KMS-11 (cell line): Measurements from ENCODE around the gene ZNF367.

Source experiments
- H2AFZ ChIP-seq: fragments of 200-600 bp; sonication (generic); 2 replicates; pipeline ENCODE4 v1.6.1; 2016; ENCODE audit warnings: antibody characterized with exemption, mixed run types, low read depth
- H3K27ac ChIP-seq: fragments of 200-600 bp; sonication (generic); 2 replicates; pipeline ENCODE4 v1.6.1; 2016; ENCODE audit warnings: mild to moderate bottlenecking, mixed run types
- H3K27me3 ChIP-seq: fragments of 200-600 bp; sonication (generic); 2 replicates; pipeline ENCODE4 v1.6.1; 2017; ENCODE audit warnings: mild to moderate bottlenecking, low read depth, mixed run types, moderate library complexity; ENCODE audit not compliant: insufficient read depth
- H3K36me3 ChIP-seq: fragments of 200-600 bp; sonication (generic); 2 replicates; pipeline ENCODE4 v1.6.1; 2017; ENCODE audit warnings: mild to moderate bottlenecking, mixed run types; ENCODE audit not compliant: insufficient read depth
- H3K4me1 ChIP-seq: fragments of 200-600 bp; sonication (generic); 2 replicates; pipeline ENCODE4 v1.6.1; 2016; ENCODE audit warnings: mild to moderate bottlenecking, low read depth, mixed run types; ENCODE audit not compliant: poor library complexity, severe bottlenecking
- H3K4me2 ChIP-seq: fragments of 200-600 bp; sonication (generic); 2 replicates; pipeline ENCODE4 v1.7.0; 2016; ENCODE audit warnings: mild to moderate bottlenecking, mixed run types
- H3K4me3 ChIP-seq: fragments of 200-600 bp; sonication (generic); IDR thresholded peaks from 2 replicates; pipeline ENCODE4 v1.6.1; 2017; ENCODE audit warnings: low read depth, low read length, mixed read lengths; ENCODE audit not compliant: insufficient read depth
- H3K79me2 ChIP-seq: fragments of 200-600 bp; sonication (generic); 2 replicates; pipeline ENCODE4 v1.6.1; 2016; ENCODE audit warnings: low read depth, mixed run types; ENCODE audit not compliant: insufficient read depth
- H3K9ac ChIP-seq: fragments of 200-600 bp; sonication (generic); 2 replicates; pipeline ENCODE4 v1.6.1; 2016; ENCODE audit warnings: mild to moderate bottlenecking, mixed run types
- H4K20me1 ChIP-seq: fragments of 200-600 bp; sonication (generic); 2 replicates; pipeline ENCODE4 v1.6.1; 2016; ENCODE audit warnings: mild to moderate bottlenecking, mixed run types; ENCODE audit not compliant: insufficient read depth
- CTCF ChIP-seq: fragments of 200-600 bp; sonication (generic); conservative IDR thresholded peaks from 2 replicates; pipeline ENCODE4 v1.6.1; 2017; ENCODE audit warnings: low read depth, mild to moderate bottlenecking, antibody characterized with exemption, low read length, moderate library complexity, mixed read lengths

ZNF367 gene

GRCh38 chr9:96458226-96458625 lies 40.1 kb upstream of the ZNF367 start:
- Histone ChIP-seq H3K27ac (no peak overlapping the region), H3K4me1 (peaks cover 7% of the 10 kb centered on the region), H3K4me3 (no peak overlapping the region), H3K79me2 (no peaks in the 10 kb centered on the region), H3K9ac (no peak overlapping the region), H3K36me3 (no peaks in the 10 kb centered on the region), H3K27me3 (no peaks in the 10 kb centered on the region), H4K20me1 (no peaks in the 10 kb centered on the region), H2AFZ (no peak overlapping the region), H3K4me2 (no peak overlapping the region)
- TF ChIP-seq CTCF: no peak

GRCh38 chr9:96457266-96457665 lies 39.1 kb upstream of the ZNF367 start:
- H4K20me1 ChIP-seq: no peaks in the 10 kb centered on the region
- no peak overlapping the region for H3K4me2 ChIP-seq
- no peaks in the 10 kb centered on the region for H3K36me3 ChIP-seq
- no peak overlapping the region for H3K4me3 ChIP-seq
- H3K79me2 ChIP-seq: no peaks in the 10 kb centered on the region
- no peak overlapping the region for H2AFZ ChIP-seq
- H3K4me1 ChIP-seq: peaks cover 8% of the 10 kb centered on the region
- no peak overlapping the region for H3K9ac ChIP-seq
- no peaks in the 10 kb centered on the region for H3K27me3 ChIP-seq
- TF ChIP-seq CTCF: no peak
- H3K27ac ChIP-seq: no peak overlapping the region

- no peaks in the 10 kb centered on the region for H3K79me2 ChIP-seq
- H3K27ac ChIP-seq: no peak overlapping the region
- no peak overlapping the region for H2AFZ ChIP-seq
- H3K27me3 ChIP-seq: no peaks in the 10 kb centered on the region
- H3K4me2 ChIP-seq: no peak overlapping the region
- TF ChIP-seq CTCF: no peak
- H3K36me3 ChIP-seq: no peaks in the 10 kb centered on the region
- peaks cover 16% of the 10 kb centered on the region for H3K4me1 ChIP-seq
- no peak overlapping the region for H3K4me3 ChIP-seq
- no peak overlapping the region for H3K9ac ChIP-seq
- H4K20me1 ChIP-seq: no peaks in the 10 kb centered on the region
These were observed 35.5 kb upstream of the ZNF367 start for GRCh38 chr9:96453625-96454024.

GRCh38 chr9:96450613-96451528 lies 32.7 kb upstream of the ZNF367 start:
- peak overlapping the region; percentile 73 for H2AFZ ChIP-seq
- H3K36me3 ChIP-seq: no peaks in the 10 kb centered on the region
- peak overlapping the region; percentile 63 for H3K4me2 ChIP-seq
- no peak overlapping the region for H3K4me3 ChIP-seq
- H3K27ac ChIP-seq: no peak overlapping the region
- peaks cover 16% of the 10 kb centered on the region for H3K4me1 ChIP-seq
- no peaks in the 10 kb centered on the region for H4K20me1 ChIP-seq
- TF ChIP-seq CTCF: no peak
- peak overlapping the region; percentile 11; the same call in 1 of the 2 replicates for H3K9ac ChIP-seq
- no peaks in the 10 kb centered on the region for H3K27me3 ChIP-seq
- no peaks in the 10 kb centered on the region for H3K79me2 ChIP-seq
